ENCODE results near the gene DENND5B. TPM values are rescaled to one million over a fixed set of nuclear protein-coding genes. Genes with fewer than 3 reads are reported as not detected.

The DENND5B gene
- 10 to 100 TPM; 31.2 to 37.3 TPM for total RNA-seq

DNA sequence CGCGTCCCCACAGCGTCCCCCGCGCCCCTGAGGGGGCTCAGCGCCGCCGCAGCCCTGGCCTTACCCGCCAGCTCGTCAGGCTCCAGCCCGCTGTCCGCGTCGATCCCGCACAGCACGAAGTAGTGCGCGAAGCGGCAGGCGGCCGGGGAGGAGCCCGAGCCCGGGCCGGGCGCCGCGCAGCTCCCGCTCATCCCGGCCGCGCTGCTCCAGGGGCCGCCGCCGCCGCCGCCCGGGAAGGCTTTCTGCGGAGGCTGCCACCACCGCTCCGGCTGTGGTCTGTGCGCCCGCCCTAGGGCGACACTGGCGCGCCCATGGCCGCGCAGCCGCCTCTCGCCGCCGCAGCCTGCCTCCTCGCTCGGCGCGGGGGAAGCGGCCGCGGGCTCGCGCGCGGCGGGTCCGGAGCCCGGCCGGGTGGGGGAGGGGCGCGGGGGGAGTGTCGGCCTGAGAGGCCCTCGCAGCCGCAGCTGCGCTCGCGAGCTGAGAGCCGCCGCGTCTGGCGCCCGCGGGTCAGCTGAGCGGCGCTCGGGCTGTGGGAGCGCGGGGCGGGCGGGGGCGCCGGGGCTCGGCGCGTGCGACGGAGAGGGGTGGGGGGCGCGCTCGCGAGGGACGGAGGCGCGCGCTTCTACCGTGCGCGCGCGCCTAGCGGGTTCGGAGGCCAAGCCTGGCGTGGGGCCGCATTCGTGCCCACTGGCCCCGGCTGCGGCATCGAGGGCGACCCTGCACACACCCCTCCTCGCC is at the start of gene DENND5B:
Gene DENND5B, minus strand, starts transcription at position 495 of the 738 bp plus-strand sequence. Its CDS starts 304 bp downstream, at position 191.
- DNase-seq (ENCODE audit: low spot score) = peak; percentile 62
- no peaks in the 10 kb centered on the region for H3K9me3 ChIP-seq
- TF ChIP-seq, protein P1, sequence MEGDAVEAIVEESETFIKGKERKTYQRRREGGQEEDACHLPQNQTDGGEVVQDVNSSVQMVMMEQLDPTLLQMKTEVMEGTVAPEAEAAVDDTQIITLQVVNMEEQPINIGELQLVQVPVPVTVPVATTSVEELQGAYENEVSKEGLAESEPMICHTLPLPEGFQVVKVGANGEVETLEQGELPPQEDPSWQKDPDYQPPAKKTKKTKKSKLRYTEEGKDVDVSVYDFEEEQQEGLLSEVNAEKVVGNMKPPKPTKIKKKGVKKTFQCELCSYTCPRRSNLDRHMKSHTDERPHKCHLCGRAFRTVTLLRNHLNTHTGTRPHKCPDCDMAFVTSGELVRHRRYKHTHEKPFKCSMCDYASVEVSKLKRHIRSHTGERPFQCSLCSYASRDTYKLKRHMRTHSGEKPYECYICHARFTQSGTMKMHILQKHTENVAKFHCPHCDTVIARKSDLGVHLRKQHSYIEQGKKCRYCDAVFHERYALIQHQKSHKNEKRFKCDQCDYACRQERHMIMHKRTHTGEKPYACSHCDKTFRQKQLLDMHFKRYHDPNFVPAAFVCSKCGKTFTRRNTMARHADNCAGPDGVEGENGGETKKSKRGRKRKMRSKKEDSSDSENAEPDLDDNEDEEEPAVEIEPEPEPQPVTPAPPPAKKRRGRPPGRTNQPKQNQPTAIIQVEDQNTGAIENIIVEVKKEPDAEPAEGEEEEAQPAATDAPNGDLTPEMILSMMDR (IDR thresholded peaks at IDR 0.05) = no peak
- H3K27ac ChIP-seq = peak within 1 kb of the TSS; percentile 96 to 97
- H3K4me1 ChIP-seq = peaks cover 0 to 14% of the 10 kb centered on the region in 2 donors
- no peaks in the 10 kb centered on the region for H3K27me3 ChIP-seq
- H3K36me3 ChIP-seq = no peaks in the 10 kb centered on the region
- H3K4me3 ChIP-seq = peak within 1 kb of the TSS; percentile 88 to 89

DNA sequence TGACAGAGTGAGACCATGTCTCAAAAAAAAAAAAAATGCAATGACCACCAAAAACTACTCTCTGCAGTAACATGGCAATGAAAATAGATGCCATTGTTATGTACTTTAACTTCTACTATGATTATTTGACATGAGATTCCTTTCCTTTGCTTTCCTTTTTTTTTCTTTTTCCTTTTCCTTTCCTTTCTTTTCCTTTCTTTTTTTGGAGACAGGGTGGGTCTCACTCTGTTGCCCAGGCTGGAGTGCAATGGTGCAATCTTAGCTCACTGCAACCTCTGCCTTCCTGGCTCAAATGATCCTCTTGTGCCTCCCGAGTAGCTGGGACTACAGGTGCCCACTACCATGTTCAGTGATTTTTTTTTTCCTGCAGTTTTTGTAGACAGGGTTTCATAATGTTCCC is 43.7 kb upstream of the DENND5B start:
- no peak for DNase-seq (ENCODE audit: low spot score)
- Histone ChIP-seq H3K27ac (no peak overlapping the region), H3K27me3 (no peaks in the 10 kb centered on the region), H3K36me3 (no peaks in the 10 kb centered on the region), H3K9me3 (no peaks in the 10 kb centered on the region), H3K4me3 (no peak overlapping the region), H3K4me1 (peaks cover 0 to 13% of the 10 kb centered on the region in 2 donors)
- TF ChIP-seq, protein P1 (IDR thresholded peaks at IDR 0.05) = no peak

DNA sequence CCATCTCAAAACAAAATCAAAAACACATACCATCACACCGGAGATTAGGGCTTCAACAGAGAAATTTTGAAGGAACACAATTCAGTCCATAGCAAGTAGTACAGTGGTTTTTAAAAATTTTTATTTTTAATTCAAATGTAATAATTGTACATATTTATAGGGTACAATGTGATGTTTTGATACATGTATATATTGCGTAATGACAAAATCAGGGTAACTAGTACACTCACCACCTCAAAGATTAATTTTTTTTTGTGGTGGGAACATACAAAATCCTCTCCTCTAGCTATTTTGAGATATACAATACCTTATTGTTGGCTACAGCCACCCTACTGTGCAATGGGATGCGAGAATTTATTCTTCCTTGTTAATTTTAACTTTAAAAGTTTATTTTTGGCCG is 42.5 kb upstream of the DENND5B start:
- no peaks in the 10 kb centered on the region for H3K36me3 ChIP-seq
- DNase-seq (ENCODE audit: low spot score) = no peak
- TF ChIP-seq, protein P1 (IDR thresholded peaks at IDR 0.05) = no peak

DNA sequence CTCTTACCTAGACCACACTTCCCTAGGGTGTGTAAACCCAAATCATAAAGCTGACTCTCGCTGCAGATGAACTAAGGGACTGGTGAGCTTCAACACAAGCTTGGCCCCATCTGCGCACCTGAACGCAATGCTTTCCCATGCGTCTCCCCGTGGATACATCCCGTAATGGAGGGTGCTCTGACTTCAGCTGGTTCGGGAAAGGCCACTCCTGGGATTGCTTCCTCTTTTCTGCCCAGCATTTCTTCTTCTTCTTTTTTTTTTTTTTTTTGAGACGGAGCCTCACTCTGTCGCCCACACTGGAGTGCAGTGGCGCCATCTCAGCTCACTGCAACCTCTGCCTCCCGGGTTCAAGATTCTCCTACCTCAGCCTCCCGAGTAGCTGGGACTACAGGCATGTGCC is 40.9 kb upstream of the DENND5B start:
- H3K9me3 ChIP-seq = no peaks in the 10 kb centered on the region
- H3K4me1 ChIP-seq = peaks cover 0 to 17% of the 10 kb centered on the region in 2 donors
- no peaks in the 10 kb centered on the region for H3K36me3 ChIP-seq
- H3K27me3 ChIP-seq = no peaks in the 10 kb centered on the region
- H3K27ac ChIP-seq = no peak overlapping the region
- no peak for DNase-seq (ENCODE audit: low spot score)
- H3K4me3 ChIP-seq = no peak overlapping the region
- TF ChIP-seq, protein P1 (IDR thresholded peaks at IDR 0.05) = no peak

More for the DNA sequence above, 42.5 kb upstream of the DENND5B start:
- no peaks in the 10 kb centered on the region for H3K9me3 ChIP-seq
- H3K27ac ChIP-seq = no peak overlapping the region
- H3K27me3 ChIP-seq = no peaks in the 10 kb centered on the region
- H3K4me3 ChIP-seq = no peak overlapping the region
- H3K4me1 ChIP-seq = peaks cover 0 to 17% of the 10 kb centered on the region in 2 donors

- Histone ChIP-seq H3K9me3 (no peaks in the 10 kb centered on the region), H3K27ac (no peak overlapping the region), H3K36me3 (no peaks in the 10 kb centered on the region), H3K4me1 (peaks cover 0 to 17% of the 10 kb centered on the region in 2 donors), H3K4me3 (no peak overlapping the region), H3K27me3 (no peaks in the 10 kb centered on the region)
- DNase-seq (ENCODE audit: low spot score) = no peak
- TF ChIP-seq, protein P1 (IDR thresholded peaks at IDR 0.05) = no peak
Measured at GRCh38 chr12:31631023-31631724, 40.2 kb upstream of the DENND5B start.
